Measurements from ENCODE around the gene DKK3.

Gene DKK3

DNA sequence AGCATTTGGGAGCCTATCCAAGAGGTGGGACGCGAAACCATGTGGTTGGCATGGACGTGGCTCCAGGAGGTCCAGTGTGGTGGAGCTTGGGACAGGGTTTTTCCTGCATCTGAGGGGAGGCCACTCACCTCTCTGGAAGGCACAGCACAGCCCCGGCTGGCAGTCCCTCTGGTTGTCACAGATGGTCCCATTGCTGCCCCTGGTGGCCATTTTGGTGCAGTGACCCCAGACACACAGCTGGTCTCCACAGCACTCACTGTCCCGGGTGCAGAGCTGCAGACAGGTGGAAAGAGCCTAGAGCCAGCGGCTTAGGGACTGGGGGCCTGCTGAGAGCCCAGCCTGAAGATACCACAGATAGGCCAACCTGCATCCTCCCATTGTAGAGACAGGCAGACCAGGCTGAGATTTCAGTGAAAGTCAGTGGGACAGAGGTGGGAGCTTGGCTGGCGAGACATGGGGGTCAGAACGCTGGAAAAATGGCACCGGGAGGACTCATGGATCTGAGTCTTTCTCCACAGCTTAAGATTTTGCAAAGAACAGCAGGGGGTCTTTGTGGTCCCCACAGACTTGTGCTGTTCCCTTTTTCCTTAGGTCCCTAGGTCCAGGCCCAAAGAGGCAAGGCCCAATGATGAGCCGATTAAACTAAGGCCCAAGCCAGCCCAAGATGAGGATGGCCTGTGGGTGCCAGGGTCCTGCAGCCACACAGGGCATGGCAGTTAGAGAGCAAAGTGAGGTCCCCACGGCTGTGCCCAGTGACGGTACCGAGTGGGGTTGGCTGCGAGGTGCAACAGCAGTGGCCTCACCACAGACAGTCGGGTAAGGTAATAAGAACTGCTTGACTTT lies 41.4 kb downstream of the DKK3 start:
- DNase-seq: peak; percentile 68 to 81 (median 76)

DNA sequence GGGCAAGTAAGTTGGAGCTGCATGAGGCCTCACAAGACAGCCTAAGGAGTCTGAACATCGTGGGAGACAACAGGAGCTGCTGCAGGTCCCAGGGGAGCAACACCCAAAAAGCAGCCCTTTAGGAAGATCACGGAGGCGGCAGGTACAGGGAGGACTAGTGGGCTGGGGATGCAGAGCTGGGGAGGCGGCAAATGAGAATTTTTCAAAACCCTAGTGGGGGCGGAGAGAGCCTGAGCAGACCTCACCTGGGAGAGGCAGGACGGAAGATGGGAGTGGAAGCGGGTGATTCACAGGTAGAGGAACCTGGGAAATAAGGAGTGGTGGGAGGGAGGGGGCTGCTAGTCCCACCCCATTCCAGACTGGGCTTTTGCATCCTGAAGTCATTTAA lies 42.1 kb downstream of the DKK3 start:
- DNase-seq: no peak

DNA sequence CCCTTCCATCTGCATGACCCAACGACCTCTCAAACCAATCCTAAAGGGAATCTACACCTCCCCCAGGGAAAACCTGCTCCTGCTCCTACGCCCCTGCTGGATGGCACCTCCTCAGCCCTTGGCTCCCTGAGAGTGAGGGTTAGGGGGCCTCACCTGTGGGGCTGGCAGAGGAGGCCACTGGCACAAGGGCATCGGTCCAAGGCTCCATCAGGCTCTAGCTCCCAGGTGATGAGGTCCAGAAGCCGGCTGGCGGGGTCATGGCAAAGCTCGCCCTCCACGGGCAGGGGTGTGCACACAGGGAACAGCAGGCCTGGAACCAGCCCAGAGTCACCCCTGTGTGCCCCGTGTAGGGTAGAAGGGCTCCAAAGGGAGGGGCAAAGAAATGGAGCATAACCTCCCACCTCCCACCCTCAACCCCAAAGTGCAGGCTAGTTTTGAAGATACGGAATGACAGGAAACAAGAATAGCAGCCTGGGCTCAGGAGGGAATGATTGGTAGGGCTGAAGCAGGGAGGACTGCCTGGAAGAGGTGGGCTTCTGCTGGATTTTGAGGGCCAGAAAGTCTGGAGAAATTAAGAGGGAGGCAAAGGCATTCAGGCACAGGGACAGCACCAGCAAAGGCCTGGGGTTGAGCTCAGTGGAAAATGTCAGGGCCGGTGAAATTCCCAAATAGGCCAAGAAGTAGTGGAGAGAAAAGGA lies 42.6 kb downstream of the DKK3 start:
- DNase-seq: no peak

DNA sequence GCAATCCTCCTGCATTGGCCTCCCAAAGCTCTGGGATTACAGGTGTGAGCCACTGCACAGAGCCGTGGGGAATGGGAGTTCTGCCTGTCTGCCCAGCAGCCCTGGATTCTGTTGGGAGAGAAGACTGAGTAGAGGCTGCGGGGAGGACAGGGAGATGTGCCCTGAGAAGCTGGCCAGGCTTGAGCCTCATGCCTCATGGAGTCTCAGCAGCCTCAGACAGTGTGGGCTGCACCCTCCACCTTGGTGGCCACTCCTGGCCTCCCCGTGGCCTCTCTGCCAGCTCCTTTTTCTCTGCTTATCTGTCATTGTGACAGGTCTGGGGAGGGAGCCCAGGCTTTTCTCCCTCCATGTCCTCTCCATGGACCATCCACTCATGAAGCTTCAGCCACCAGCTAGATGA lies 43.2 kb downstream of the DKK3 start:
- no peak for DNase-seq

DNA sequence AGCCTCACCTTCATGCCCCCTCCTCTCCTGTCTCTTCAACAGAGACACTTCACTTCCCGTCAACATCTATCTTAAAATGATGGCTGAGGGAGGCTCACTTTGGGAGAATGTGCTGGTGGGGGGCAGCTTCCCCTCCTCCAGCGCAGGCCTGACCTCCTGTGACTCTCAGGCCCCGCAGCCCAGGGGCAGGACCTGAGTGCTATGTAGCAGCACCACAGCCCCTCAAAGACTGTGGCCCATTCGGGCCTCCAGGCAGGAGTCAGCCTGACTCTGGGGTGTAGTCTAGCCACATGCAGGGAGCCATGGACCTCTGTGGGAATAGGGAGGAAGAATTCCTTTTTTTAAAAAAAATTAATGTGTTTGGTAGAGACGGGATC lies 43.7 kb downstream of the DKK3 start:
- DNase-seq: no peak

DNA sequence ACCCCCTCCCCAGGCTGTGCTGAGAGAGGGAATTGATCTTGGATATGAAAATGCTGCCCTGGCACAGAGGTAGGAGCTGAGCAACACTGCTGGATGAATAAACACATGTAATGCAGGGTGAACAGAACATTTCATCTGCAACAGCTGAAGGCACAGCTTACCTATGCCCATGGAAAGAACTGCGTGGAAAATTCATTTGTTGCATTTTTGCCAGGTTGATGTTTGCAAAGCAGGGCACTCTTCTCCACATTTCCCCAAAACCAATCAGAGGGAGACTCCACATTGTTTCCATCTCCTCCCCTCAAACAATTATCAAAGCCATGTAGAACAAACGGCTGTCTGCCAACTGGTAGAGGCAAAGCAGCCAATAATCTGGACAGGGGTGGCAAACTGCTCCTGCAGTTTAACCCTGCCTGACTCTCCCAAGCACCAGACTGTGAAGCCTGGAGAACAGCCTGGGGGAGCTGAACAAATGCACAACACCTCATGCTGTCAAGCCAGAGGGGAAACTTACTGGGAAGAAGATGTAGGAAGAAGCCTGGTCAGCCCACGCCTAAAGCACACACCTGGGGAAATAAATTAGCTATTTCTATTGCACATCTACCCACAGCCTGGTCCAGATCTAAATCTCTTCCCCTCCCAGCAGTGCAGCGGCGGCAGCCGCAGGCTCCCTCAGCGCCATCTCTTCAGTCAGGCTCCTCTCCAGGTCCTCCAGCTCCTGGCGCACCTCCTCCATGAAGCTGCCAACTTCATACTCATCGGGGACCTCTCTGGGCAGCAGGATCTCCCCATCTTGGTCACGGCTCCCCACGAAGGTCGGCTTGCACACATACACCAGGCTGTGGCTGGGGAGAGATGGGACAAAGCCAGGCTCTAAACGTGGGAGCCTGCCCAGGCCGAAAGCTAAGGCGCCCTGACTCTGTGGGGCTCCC lies 44.3 kb downstream of the DKK3 start:
- no peak for DNase-seq

DNA sequence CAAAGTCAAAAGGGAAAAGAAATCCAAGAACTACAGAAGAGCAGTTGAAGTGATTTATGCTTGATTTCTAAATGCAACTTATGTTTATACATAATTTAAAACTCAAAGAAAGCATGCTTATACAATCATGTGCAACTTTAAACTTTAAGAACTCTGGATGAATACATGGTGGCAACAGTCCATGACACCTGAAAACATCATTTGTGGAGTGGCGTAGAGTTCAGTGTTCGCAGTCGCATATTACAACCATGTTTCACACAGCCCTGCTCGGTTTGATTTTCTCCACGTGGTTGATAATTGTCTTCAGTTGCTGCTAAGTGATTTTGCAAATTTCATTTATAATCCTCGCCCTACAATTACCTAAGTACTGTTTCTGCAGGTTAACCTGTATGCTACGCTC lies 45.4 kb downstream of the DKK3 start:
- no peak for DNase-seq

DNA sequence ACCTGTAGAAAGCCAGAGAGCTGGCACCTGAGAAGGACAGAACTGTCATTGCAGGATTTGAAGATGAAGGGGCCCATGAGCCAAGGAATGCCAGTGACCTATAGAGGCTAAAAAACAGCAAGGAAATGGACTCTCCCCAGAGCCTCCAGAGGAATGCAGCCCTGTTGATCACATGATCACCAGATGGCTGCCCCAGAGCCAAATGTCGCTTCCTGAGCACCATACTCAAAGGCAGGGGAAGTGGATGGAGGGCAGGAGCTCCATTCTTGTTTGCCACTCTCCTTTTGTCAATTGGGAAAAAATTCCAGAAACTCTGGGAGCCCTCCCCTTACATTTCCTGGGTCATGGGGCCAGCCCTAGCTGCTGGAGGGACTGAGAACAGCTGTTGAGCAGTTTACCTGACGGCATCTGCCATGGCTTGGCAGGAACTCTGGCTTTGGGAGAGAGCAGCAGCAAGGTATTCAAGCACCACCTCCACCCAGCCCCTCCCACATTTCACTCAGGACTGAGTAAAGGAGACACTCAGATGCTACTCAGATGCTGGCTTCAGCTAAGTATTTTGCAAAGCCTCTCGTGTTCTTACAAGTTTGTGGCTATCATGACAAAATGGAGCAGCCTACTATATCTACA lies 46.9 kb downstream of the DKK3 start:
- no peak for DNase-seq

DNA sequence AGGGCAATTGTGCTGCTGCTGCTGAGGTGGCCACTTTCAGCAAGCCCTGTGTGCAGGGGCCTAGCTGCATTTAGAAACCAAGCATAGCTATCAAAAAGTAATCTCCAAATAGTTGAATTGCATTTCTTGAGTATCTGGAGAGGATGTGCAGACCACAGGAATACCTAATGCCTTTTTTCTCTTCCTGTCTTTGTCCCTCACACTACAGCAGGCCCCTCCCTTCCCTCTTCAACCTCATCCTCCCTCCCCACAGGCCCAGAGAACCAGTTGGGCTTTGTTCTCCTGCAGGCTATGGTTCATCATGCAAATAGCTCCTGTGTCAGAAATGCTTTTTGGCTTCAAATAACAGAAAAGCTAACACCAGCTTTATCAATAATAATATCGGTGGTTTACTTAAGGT lies 47.7 kb downstream of the DKK3 start:
- DNase-seq: no peak

DNA sequence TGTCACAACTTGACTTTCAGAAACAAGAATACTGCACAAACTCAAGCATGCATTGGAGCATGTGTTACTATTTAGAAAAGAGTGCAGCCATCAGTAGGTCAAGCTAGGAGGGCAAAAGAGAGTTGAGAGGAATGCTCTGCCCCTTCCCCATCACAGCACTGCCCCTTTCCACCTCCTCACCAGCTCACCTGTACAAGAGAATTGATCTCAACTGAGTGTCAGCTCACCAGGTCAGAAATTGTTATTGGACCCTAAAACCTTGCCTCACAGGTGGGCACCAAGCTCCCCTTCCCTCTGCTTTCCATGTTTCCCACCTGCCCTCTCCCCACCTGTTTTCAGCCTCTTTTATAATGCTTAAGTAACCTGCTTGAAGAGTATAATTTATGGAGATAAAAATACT lies 48.8 kb downstream of the DKK3 start:
- no peak for DNase-seq

DNA sequence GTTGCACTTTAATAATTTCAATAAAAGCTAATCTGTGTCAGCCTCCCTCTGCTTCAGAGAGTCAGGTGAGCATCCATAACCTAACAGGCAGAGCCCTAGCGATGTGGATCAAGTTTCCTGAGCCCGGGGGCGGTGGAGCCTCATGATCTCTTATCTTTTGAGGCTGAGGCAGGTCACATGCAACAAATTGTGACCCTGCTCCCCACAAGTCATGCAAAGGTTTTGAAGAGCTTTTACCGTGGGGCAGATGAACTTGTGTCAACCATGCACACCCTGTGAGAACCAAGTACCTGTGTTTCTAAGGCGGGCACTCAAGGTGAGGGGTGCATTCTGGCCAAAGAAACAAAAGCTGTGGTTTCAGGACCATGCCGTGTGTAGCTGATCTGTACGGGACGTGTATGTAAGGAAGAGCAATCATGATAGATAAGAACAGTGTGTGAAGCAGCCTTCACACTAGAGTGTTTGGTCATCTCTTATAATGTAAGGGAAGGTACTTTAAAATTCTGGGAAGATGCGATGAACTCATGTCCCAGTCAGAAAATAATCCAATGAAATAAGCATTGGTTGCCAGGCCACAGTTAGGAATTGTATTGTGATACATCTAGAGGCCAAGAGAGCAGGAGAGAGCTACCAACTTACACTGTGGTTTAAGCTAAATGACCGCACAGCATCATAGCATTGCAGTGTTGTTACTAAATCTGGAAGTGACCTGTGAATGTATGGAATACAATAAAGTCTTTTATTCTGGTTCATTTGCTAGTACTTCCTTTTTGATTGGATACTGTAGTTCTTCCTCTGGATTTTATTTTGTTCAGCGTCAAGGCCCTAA lies 49.8 kb downstream of the DKK3 start:
- no peak for DNase-seq

DNA sequence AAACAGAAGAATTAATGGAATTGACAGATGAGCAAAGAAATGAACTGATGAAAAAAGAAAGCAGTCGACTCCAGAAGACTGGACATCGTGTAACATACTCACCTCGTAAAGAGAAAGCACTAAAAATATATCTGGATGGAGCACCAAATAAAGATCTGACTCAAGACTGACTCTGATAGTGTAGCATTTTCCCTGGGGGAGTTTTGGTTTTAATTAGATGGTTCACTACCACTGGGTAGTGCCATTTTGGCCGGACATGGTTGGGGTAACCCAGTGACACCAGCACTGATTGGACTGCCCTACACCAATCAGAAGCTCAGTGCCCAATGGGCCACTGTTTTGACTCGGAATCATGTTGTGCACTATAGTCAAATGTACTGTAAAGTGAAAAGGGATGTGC lies 52.4 kb downstream of the DKK3 start:
- DNase-seq: no peak

DNA sequence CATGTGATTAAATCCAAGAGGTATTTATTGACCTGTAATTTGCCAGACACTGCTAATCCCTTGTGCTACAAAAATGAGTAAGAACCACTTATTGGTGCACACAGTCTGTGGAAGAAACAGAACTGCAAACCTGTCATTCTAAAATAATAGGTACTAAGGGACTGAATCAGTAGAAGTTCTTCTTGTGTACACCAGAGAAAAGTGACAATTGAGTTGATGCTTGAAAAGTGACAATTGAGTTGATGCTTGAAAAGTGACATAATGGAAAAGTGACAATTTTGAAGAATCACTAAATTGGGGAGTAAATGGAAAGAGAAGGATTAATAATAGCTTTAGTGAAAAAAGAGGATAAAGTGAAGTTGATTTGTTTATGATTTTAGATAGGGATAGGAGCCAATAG lies 56.4 kb downstream of the DKK3 start:
- DNase-seq: no peak

DNA sequence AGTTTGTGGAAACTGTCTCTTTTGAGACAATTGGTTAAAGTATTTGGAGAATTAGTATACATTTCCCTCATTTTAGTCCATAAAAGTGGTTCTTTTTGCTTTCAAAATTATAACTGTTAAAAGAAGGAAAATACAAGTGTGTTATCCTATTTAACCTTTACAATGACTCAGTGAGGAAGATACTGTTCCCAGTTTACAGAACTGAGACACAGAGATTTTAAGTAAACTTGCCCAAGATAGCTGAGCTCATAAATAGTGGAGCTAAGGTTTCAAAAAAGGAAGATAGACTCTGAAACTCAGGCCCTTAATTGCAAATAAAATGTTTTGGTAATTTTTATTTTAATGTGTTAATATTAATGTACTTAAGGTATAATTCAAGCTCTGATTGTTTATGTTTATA lies 58.9 kb downstream of the DKK3 start:
- peak in 1 of 3 donors; percentile 20 for DNase-seq

DNA sequence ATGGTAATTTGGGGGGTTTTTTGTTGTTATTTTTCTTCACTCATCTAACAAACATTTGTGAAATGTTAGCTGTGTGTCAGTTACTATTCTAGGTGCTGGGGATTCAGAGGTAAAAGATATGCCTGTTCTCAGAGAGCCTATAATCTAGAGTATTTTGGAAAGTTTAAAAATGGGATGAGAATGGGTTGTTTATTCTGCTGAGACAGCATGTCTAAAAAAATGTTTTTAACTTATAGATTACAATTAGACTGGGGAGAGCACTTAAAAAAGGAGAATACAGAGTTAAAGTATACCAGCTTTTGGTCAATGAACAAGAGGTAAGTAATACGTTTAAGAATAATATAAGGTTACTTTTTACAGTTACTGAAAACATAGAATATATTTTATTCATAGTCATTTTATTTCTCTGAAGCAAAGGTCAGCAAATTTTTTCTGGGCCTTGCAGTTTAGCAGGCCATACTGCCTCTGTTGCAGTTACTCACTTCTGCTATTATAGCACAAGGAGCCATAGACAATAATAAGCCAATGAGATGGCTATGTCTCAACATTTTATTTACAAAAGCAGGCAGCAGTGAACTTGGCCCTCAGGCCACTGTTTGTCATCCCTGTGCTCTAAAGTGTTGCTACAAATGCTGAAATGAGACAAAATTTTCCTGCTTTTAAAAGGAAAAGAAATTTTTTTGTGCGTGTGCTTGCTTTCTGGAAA lies 60.0 kb downstream of the DKK3 start:
- peak in 2 of 3 donors; percentile 22 to 26 for DNase-seq

DNA sequence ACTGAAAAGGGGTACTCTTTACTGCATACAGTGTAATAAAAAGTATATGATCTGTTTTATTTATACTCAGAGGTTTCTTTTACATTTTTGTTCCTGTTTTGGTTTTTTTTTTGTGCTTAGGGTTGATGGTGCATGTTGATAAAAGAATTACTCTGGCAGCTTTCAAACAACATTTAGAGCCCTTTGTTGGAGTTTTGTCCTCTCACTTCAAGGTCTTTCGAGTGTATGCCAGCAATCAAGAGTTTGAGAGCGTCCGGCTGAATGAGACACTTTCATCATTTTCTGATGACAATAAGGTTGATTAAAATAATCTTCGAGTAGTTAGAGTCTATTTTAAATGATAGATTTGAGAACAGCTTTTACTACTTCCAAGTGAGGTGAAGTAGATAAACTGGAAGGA lies 60.6 kb downstream of the DKK3 start:
- DNase-seq: no peak

DNA sequence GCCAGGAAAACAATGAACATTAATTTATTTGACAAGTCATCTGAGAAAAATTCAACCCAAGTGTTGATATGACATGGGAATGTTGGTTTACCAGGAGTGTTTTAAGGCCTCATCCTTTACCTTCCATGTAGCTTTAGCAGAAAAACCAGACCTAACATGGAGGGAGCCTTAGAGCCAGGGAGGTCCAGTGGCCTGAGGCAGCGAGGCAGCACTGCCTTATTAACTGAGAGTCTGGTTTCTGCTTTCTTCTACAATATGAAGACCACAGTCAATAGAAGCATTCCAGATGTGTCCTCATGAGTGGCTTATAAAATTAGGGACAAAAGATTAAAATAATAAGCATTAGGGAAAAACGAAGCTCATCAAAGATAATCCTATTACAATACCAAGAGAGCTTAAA lies 61.5 kb downstream of the DKK3 start:
- no peak for DNase-seq

DNA sequence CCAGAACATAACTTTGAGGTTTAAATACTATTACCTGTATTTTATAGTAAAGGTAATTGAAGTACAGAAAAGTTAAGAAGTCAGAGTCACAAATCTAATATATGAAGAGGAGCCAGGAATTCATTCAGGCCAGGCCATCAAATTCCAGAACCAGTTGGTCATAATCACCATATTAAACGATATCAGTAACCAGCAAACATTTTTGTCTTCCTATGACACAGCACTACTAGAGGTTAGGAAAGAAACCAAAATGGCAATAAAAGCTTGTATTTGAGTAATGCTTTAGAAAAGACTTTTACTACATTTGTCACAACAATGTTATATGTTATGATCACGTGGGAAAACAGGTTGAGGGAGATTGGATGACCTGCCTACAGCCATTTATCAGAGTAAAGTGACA lies 62.2 kb downstream of the DKK3 start:
- no peak for DNase-seq

DNA sequence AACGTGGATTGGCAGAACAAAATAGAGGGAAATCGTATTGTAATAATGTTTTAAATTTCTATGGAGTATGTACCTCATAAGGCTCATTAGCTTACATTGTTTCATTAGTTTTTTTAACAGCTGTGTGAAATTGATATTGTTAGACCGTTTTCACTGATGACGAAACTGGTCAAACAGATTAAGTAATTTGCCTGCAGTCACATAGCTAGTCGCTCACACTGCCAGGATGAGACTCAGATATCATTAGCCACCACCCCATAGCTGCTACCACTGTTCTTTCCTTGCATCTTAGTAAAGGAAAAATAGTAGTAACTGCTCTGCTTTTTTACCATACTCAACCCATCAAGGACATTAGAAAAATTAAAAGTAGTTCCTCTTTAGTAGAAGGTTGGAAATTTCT lies 64.0 kb downstream of the DKK3 start:
- no peak for DNase-seq

DNA sequence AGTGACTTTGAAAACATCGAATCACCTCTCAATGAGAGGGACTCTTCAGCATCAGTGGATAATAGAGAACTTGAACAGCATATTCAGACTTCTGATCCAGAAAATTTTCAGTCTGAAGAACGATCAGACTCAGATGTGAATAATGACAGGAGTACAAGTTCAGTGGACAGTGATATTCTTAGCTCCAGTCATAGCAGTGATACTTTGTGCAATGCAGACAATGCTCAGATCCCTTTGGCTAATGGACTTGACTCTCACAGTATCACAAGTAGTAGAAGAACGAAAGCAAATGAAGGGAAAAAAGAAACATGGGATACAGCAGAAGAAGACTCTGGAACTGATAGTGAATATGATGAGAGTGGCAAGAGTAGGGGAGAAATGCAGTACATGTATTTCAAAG lies 65.8 kb downstream of the DKK3 start:
- no peak for DNase-seq

DNA sequence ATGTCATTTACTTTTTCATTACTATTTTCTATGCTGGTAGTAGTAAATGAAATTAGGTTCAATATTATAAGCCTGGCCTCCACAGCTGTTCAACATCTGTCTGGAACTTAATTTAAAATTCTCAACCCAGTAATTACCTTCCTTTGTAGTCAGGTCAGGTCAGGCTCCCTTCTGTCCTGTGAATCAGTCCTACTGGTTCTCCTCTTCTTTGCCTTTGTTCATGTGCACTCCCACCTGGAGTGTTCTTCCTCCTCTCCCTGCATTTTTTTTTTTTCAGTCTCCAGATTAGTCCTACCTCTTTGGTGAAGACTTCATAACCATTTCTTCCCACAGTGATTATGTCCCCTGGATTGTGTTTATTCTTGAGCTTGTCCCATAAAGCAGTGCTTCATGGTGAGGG lies 67.9 kb downstream of the DKK3 start:
- DNase-seq: no peak

DNA sequence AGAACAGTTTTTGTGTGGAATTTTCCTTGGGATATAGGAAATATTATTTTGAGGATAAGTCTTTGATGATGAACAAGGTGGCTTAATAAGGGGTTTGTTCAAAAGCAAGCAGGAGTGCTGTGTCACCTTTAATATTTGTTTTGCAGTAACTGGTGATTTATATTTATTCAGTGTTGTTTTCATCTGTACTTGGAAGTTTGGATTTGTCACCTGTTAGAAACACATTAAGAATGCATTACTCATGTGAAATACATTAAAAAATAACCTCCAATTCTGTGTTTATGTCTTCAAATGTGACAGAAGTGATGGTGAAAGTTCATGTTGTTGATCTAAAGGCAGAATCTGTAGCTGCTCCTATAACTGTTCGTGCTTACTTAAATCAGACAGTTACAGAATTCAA lies 70.5 kb downstream of the DKK3 start:
- DNase-seq: no peak
